Endothelial cell of umbilical vein (primary cell): Measurements from ENCODE around the gene CCSER2. TPM values are rescaled to one million over a fixed set of nuclear protein-coding genes. Genes with fewer than 3 reads are reported as not detected.
A peak's percentile ranks its signal among the peaks of the same experiment; 100 is the strongest.

Source experiments
- BruUV-seq: library from RNA; stranded (reverse); fragments of 400-500 nt; replicated peaks from 2 replicates; lab custom pipeline; 2021; lab: Mats Ljungman, UMichigan
- CTCF ChIA-PET: fragments of 300-600, 350-600 bp; sonication (Branson Sonifier 250); formaldehyde crosslinking; loops from one replicate; lab custom pipeline; 2021; ENCODE audit warnings: antibody characterized with exemption, inconsistent platforms; lab: Charles Lee
- POLR2A ChIA-PET: fragments of 300-600, 350-600 bp; sonication (Branson Sonifier 250); formaldehyde crosslinking; loops from one replicate; lab custom pipeline; 2021; ENCODE audit warnings: antibody characterized with exemption, inconsistent platforms; lab: Charles Lee
- DNase-seq: peaks from one replicate; pipeline ENCODE4 v3.0.0-alpha.2; 2011; ENCODE audit warnings: low read depth, low spot score
- FAIRE-seq: peaks from 2 replicates; lab custom pipeline; 2011; peaks lifted over from hg19 to GRCh38; lab: Jason Lieb, UNC
- H2AFZ ChIP-seq: 2 replicates; pipeline ENCODE4 v1.6.0; 2012; ENCODE audit warnings: low read depth, low read length, control low read depth, inconsistent platforms
- H3K27ac ChIP-seq: 2 replicates; pipeline ENCODE4 v1.5.1; 2011; ENCODE audit warnings: low read depth, mild to moderate bottlenecking, control low read depth, low read length, moderate library complexity; ENCODE audit not compliant: insufficient read depth
- H3K27me3 ChIP-seq, 2 experiments: 2 replicates each; pipeline versions ENCODE4 v1.6.0 to v1.6.1; 2011; ENCODE audit warnings: low read length in 2 of 2, mixed read lengths in 1 of 2; ENCODE audit not compliant: control insufficient read depth in 2 of 2, insufficient read depth in 2 of 2
- H3K36me3 ChIP-seq, 2 experiments: 2 replicates in 1 of 2; 3 replicates in 1 of 2; pipeline ENCODE4 v1.5.1; 2011; ENCODE audit warnings: low read length in 2 of 2, mild to moderate bottlenecking in 1 of 2, moderate library complexity in 1 of 2; ENCODE audit not compliant: control insufficient read depth in 2 of 2, insufficient read depth in 2 of 2; ENCODE audit errors: extremely low read depth in 1 of 2
- H3K4me1 ChIP-seq: 3 replicates; pipeline ENCODE4 v1.5.1; 2011; ENCODE audit warnings: mild to moderate bottlenecking, low read length; ENCODE audit not compliant: control insufficient read depth, insufficient read depth; ENCODE audit errors: extremely low read depth
- H3K4me2 ChIP-seq: 2 replicates; pipeline ENCODE4 v1.6.1; 2011; ENCODE audit warnings: low read length, control low read depth, mixed read lengths; ENCODE audit not compliant: insufficient read depth
- H3K4me3 ChIP-seq, 3 experiments: fragments of 200-600 bp in 1 of 3; sonication (generic), shearing (Covaris generic) in 1 of 3; replicated peaks in 1 of 3; 2 replicates each; pipeline ENCODE4 v1.5.1; 2011 to 2016; ENCODE audit warnings: control low read depth in 3 of 3, low read length in 3 of 3, mild to moderate bottlenecking in 2 of 3, inconsistent platforms in 1 of 3, low read depth in 1 of 3, moderate library complexity in 1 of 3; ENCODE audit not compliant: insufficient read depth in 1 of 3
- H3K79me2 ChIP-seq: 2 replicates; pipeline ENCODE4 v1.6.0; 2012; ENCODE audit warnings: low read length, inconsistent platforms; ENCODE audit not compliant: control insufficient read depth, insufficient read depth
- H3K9ac ChIP-seq: replicated peaks from 2 replicates; pipeline ENCODE3; 2011; ENCODE audit warnings: low read length, control low read depth; ENCODE audit not compliant: insufficient read depth; ENCODE audit errors: extremely low read depth
- H3K9me1 ChIP-seq: replicated peaks from 3 replicates; pipeline ENCODE4 v1.6.0; 2011; ENCODE audit warnings: mild to moderate bottlenecking, low read length; ENCODE audit not compliant: control insufficient read depth, insufficient read depth; ENCODE audit errors: extremely low read depth
- H3K9me3 ChIP-seq: replicated peaks from 2 replicates; pipeline ENCODE4 v1.5.1; 2012; ENCODE audit warnings: low read length, inconsistent platforms; ENCODE audit not compliant: control insufficient read depth, insufficient read depth
- H4K20me1 ChIP-seq: replicated peaks from 2 replicates; pipeline ENCODE3; 2011; ENCODE audit warnings: mild to moderate bottlenecking, low read length; ENCODE audit not compliant: control insufficient read depth, insufficient read depth; ENCODE audit errors: extremely low read depth
- EZH2 ChIP-seq: IDR thresholded peaks from 2 replicates; pipeline ENCODE4 v1.6.1; 2012; ENCODE audit warnings: borderline replicate concordance, low read depth, mild to moderate bottlenecking, moderate library complexity, low read length, inconsistent platforms; ENCODE audit not compliant: severe bottlenecking
- FOS ChIP-seq: IDR thresholded peaks from 2 replicates; pipeline ENCODE4 v1.6.1; 2011; ENCODE audit warnings: mild to moderate bottlenecking, low read length, moderate library complexity, borderline replicate concordance; ENCODE audit not compliant: insufficient read depth
- GATA2 ChIP-seq: IDR thresholded peaks from 2 replicates; pipeline ENCODE4 v1.7.0; 2011; ENCODE audit warnings: low read depth, mild to moderate bottlenecking, moderate library complexity, mixed read lengths, low read length; ENCODE audit not compliant: insufficient read length, insufficient read depth
- JUN ChIP-seq: IDR thresholded peaks from 2 replicates; pipeline ENCODE4 v1.6.1; 2011; ENCODE audit warnings: borderline replicate concordance, low read depth; ENCODE audit not compliant: insufficient read length, insufficient read depth
- MAX ChIP-seq: IDR thresholded peaks from 2 replicates; pipeline ENCODE4 v1.6.1; 2011; ENCODE audit not compliant: insufficient read depth, insufficient read length
- MYC ChIP-seq: IDR thresholded peaks from one replicate; pipeline ENCODE4 v1.6.1; 2011; ENCODE audit warnings: mild to moderate bottlenecking, low read depth, low read length
- POLR2A ChIP-seq: IDR thresholded peaks from 2 replicates; pipeline ENCODE4 v1.6.1; 2012; ENCODE audit warnings: low read depth, mild to moderate bottlenecking, control low read depth, low read length
- POLR2AphosphoS5 ChIP-seq: IDR thresholded peaks from 2 replicates; pipeline ENCODE4 v1.6.1; 2012; ENCODE audit warnings: low read depth, mild to moderate bottlenecking, control low read depth, low read length, moderate library complexity; ENCODE audit not compliant: insufficient read depth
- dilution Hi-C: fragments of 300-500 bp; cut with MboI; formaldehyde crosslinking; loops from one replicate; pipeline ENCODE4 v1.15.0; 2019; ENCODE audit warnings: low sequenced_read_pairs; ENCODE audit not compliant: extremely low pct_ligation_motif_present
- intact Hi-C: fragments of 100-400 bp; cut with micrococcal nuclease; formaldehyde crosslinking; loops from one replicate; pipeline ENCODE4 v1.10.0; 2022
- polyA plus RNA-seq, 4 experiments: library from polyadenylated mRNA; depleted of rRNA in 3 of 4; stranded (reverse) in 3 of 4; unstranded in 1 of 4; fragments of >200 nt; gene quantifications; 2 replicates each; pipeline versions ENCODE4 v1.2.1 to v1.2.3, GENCODE V29; 2011 to 2012; ENCODE audit warnings: missing spikeins in 1 of 4
- total RNA-seq: library from RNA; stranded (reverse); gene quantifications from 2 replicates; pipeline ENCODE4 v1.2.3, GENCODE V29; 2021
- TF ChIP-seq, protein P1 (sequence below), 2 donors: IDR thresholded peaks; 1 replicate in 1 of 2; 2 replicates in 1 of 2; pipeline ENCODE4 v1.5.1; 2011; ENCODE audit warnings: low read length in 2 of 2, mild to moderate bottlenecking in 2 of 2, moderate library complexity in 2 of 2, control low read depth in 1 of 2, inconsistent platforms in 1 of 2, low read depth in 1 of 2; ENCODE audit not compliant: insufficient read depth in 1 of 2; ENCODE audit errors: extremely low read depth in 1 of 2

Gene CCSER2
- total and polyA plus RNA-seq, 2 donors (not counting 3 experiments of a cell fraction or from before 2014, with no cell fraction given), result 14.5 to 49.3 TPM

DNA sequence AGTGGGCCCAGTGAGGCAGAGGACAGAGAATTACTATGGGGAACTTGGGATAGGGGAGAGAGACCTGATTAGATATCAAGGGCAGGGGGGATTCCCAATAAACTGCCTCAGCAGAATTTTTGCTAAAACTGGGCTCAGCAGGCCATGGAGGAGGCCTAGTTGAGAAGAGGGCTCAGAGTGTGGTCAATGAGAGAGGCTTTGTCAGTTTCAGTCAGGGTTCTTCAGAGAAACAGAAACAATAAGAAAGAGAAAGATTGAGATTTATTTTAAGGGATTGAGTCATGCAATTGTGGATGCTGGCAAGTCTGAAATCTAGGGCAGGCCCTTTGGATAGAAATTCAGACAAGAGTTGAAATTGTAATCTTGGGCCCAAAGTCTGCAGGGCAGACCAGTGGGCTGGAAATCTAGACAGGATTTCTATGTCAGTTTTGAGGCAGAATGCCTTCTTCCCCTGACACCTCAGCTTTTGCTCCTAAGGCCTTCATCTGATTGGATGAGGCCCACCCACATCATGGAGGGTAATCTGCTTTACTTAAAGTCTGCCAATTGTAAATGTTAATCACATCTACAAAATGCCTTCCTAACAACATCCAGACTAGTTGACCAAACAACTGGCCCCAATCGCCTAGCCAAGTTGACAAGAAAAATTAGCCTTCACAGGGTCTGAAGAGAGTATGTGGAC is 33.5 kb upstream of the CCSER2 start:
- Histone ChIP-seq H3K9ac (no peak overlapping the region), H3K27me3 (peaks cover under 1 to 4% of the 10 kb centered on the region in 2 experiments), H3K4me2 (no peak overlapping the region), H3K27ac (peak overlapping the region; percentile 95), H3K4me3 (no peak overlapping the region), H3K9me3 (no peaks in the 10 kb centered on the region), H3K4me1 (peaks cover 14% of the 10 kb centered on the region), H2AFZ (no peak overlapping the region), H4K20me1 (no peaks in the 10 kb centered on the region), H3K36me3 (no peaks in the 10 kb centered on the region), H3K79me2 (no peaks in the 10 kb centered on the region), H3K9me1 (no peaks in the 10 kb centered on the region)
- intact Hi-C loops (no loop called here), dilution Hi-C loops (no loop called here)
- TF ChIP-seq JUN (no peak), POLR2AphosphoS5 (no peak), POLR2A (no peak), FOS (no peak), MYC (no peak), GATA2 (no peak), MAX (no peak), EZH2 (no peak)
- TF ChIP-seq, protein P1, sequence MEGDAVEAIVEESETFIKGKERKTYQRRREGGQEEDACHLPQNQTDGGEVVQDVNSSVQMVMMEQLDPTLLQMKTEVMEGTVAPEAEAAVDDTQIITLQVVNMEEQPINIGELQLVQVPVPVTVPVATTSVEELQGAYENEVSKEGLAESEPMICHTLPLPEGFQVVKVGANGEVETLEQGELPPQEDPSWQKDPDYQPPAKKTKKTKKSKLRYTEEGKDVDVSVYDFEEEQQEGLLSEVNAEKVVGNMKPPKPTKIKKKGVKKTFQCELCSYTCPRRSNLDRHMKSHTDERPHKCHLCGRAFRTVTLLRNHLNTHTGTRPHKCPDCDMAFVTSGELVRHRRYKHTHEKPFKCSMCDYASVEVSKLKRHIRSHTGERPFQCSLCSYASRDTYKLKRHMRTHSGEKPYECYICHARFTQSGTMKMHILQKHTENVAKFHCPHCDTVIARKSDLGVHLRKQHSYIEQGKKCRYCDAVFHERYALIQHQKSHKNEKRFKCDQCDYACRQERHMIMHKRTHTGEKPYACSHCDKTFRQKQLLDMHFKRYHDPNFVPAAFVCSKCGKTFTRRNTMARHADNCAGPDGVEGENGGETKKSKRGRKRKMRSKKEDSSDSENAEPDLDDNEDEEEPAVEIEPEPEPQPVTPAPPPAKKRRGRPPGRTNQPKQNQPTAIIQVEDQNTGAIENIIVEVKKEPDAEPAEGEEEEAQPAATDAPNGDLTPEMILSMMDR (IDR thresholded peaks at IDR 0.05; ENCODE audit: extremely low read depth in 1 of 2, insufficient read depth in 1 of 2, low read depth in 1 of 2, low read length in 2 of 2), result no peak
- DNase-seq, result no peak
- no peak for FAIRE-seq
- CTCF ChIA-PET, result no interaction called here
- POLR2A ChIA-PET, result no interaction called here
- BruUV-seq, result no TSS peak
